BLaER1 (cell line): Measurements from ENCODE around the gene ZSCAN10.

Experiments
- H3K27ac ChIP-seq: shearing (Covaris generic); formaldehyde crosslinking; 2 replicates; pipeline ENCODE4 v1.8.1; 2022
- H3K27me3 ChIP-seq: shearing (Covaris generic); formaldehyde crosslinking; 2 replicates; pipeline ENCODE4 v1.8.1; 2022
- H3K36me3 ChIP-seq: shearing (Covaris generic); formaldehyde crosslinking; 2 replicates; pipeline ENCODE4 v1.8.1; 2022
- H3K4me1 ChIP-seq: shearing (Covaris generic); formaldehyde crosslinking; 2 replicates; pipeline ENCODE4 v1.8.1; 2022
- H3K4me2 ChIP-seq: shearing (Covaris generic); formaldehyde crosslinking; 2 replicates; pipeline ENCODE4 v1.8.1; 2022
- H3K4me3 ChIP-seq: shearing (Covaris generic); formaldehyde crosslinking; 2 replicates; pipeline ENCODE4 v1.8.1; 2022
- H3K9ac ChIP-seq: shearing (Covaris generic); formaldehyde crosslinking; 2 replicates; pipeline ENCODE4 v1.8.1; 2022
- H3K9me3 ChIP-seq: shearing (Covaris generic); formaldehyde crosslinking; 2 replicates; pipeline ENCODE4 v1.8.1; 2022
- H4K20me1 ChIP-seq: shearing (Covaris generic); formaldehyde crosslinking; 2 replicates; pipeline ENCODE4 v1.8.1; 2022
- Cebpa-rat ChIP-seq: shearing (Covaris generic); IDR thresholded peaks from 2 replicates; pipeline ENCODE4 v1.8.1; 2022

Gene ZSCAN10

GRCh38 chr16:3112881-3113574, 13.9 kb upstream of the ZSCAN10 start:
- no peak overlapping the region for H3K27ac ChIP-seq
- no peak for TF ChIP-seq Cebpa-rat
- no peaks in the 10 kb centered on the region for H3K36me3 ChIP-seq
- H3K4me3 ChIP-seq, result no peak overlapping the region
- no peaks in the 10 kb centered on the region for H3K4me1 ChIP-seq
- H3K27me3 ChIP-seq, result peaks cover 52% of the 10 kb centered on the region
- no peaks in the 10 kb centered on the region for H4K20me1 ChIP-seq
- H3K9me3 ChIP-seq, result no peaks in the 10 kb centered on the region
- no peak overlapping the region for H3K4me2 ChIP-seq
- H3K9ac ChIP-seq, result no peak overlapping the region

DNA sequence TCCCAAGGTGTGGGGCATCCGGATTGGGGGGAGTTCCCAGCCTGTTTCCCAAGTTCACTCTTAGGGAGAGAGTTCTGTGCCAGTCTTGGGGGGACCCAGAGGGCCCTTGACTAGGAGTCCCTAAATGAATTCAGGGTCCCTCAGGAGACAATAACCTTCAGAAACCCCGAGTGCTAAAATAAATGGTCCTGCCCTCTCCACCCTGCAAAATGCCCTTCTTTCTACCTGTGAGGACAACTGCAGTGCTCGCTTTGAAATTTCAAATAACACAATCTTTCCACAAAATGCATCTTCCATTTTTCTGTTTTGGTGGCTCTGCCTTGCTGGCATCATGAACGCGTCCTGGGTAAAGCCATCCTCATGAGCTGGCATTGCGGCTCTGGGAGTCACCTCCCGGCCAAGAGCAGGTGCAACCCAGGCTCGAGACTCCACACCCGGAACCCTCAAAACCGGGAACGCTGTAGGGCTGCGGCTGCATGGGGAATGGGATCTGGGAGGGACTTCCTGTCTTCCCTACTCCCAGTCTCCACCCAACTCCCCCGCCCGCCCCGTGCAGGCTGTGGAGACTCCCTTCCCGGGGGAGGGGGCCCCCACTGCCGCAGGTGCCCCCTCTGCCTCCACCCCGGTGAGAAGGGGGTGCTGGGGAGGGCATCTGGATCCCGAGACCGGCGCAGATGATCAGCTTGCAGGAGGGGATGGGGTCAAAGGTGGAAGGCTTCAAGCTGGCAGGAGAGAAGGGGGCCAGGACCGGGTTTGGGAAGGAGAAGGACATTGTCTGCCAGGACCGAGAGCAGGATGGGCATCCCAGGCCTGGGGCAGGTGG, 13.2 kb upstream of the ZSCAN10 start, which contains the start of gene ZNF205:
ZNF205 (plus strand) TSS at position 529 of the 823 bp plus-strand sequence. CDS start 845 bp downstream, outside the sequence.
- H3K36me3 ChIP-seq, result no peaks in the 10 kb centered on the region
- TF ChIP-seq Cebpa-rat, result no peak
- H3K4me2 ChIP-seq, result no peak within 1 kb of the TSS
- H3K9me3 ChIP-seq, result no peaks in the 10 kb centered on the region
- H4K20me1 ChIP-seq, result no peaks in the 10 kb centered on the region
- H3K4me1 ChIP-seq, result peaks cover 3% of the 10 kb centered on the region
- no peak within 1 kb of the TSS for H3K4me3 ChIP-seq
- no peak within 1 kb of the TSS for H3K9ac ChIP-seq
- peaks cover 52% of the 10 kb centered on the region for H3K27me3 ChIP-seq
- no peak within 1 kb of the TSS for H3K27ac ChIP-seq

DNA sequence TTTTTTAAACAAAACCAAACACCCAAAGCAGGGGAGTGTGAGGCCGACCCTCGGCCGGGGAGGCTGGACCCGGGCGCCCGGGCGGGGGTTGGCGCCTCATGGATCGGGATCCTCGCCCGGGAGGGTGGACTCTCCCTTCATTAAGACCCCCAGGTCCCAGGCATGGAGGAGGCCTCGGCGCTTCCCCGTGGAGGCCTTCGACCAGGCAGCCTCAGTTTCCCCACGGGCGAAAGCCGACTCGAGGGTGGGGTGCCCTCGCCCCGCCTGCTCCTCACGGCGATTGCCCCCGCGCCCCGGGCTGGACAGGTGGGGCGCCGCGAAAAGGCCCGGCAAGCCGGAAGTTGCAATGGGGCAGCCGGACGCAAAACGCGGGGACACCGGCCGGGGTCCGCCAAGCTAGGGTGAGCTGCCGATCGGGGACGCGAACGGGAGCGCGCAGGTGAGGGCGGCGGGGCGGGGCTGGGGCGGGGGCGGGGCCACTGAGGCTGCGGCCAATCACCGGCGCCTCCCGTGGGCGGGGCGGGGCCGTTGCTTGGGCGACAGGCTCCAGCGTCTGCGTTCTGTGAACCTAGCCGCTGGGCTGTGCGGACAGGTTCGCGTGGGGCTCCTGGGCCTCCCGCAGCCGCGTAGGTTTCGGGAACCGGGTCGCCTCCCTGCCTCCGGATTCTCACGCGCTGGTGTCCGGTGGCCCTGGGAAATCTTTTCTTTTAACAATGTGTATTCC, 7.3 kb upstream of the ZSCAN10 start:
- Histone ChIP-seq H3K9ac (peak overlapping the region; percentile 83), H4K20me1 (no peaks in the 10 kb centered on the region), H3K4me3 (peak overlapping the region; percentile 74), H3K4me2 (peak overlapping the region; percentile 96), H3K27ac (peak overlapping the region; percentile 88), H3K4me1 (peaks cover 52% of the 10 kb centered on the region), H3K9me3 (no peaks in the 10 kb centered on the region), H3K36me3 (no peaks in the 10 kb centered on the region), H3K27me3 (peaks cover 8% of the 10 kb centered on the region)
- TF ChIP-seq Cebpa-rat, result no peak

- Histone ChIP-seq H3K27ac (peak overlapping the region; percentile 82), H3K9me3 (no peaks in the 10 kb centered on the region), H3K9ac (peak overlapping the region; percentile 73), H3K4me1 (peaks cover 85% of the 10 kb centered on the region), H3K4me2 (peak overlapping the region; percentile 84), H4K20me1 (no peaks in the 10 kb centered on the region), H3K36me3 (no peaks in the 10 kb centered on the region), H3K4me3 (peak overlapping the region; percentile 55), H3K27me3 (no peaks in the 10 kb centered on the region)
- no peak for TF ChIP-seq Cebpa-rat
Measured at GRCh38 chr16:3101841-3102470, 2.9 kb upstream of the ZSCAN10 start.

DNA sequence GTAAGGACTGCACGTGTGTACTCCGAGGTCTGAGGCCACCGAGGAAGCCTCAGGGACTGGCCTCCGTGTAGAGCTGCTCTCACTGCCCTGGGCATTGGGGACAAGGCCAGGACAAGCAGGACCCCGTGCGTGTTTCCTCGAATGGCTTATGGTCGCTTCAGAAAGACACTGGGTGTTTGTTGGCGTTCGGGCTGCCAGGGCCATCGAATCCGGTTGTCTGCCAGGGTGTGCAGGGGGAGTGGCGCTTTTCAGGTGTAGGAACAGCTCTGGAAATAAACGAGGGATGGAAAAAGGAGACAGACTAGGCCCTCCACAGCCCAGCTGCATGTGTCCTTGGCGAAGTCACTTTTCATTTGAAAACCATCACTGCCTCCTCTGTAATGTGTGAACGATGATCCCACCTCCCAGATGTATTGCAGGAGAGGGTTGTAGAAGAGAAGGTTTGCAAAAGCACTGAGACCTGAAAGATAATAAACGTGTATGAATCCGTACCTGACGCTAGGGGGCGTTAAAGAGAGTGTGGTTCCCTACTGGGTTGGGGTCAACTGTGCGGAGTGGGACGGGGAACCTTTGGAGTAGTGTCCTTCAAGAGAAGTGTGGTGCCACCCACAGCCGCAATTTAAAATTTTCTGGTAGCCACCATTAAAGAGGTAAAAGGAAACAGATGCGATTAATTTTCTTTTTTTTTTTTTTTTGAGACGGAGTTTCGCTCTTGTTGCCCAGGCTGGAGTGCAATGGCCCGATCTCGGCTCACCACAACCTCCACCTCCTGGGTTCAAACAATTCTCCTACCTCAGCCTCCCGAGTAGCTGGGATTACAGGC, 2.1 kb upstream of the ZSCAN10 start:
- H3K27me3 ChIP-seq, result no peaks in the 10 kb centered on the region
- TF ChIP-seq Cebpa-rat, result no peak
- peak overlapping the region; percentile 84 for H3K4me2 ChIP-seq
- H3K9me3 ChIP-seq, result no peaks in the 10 kb centered on the region
- H3K4me3 ChIP-seq, result peak overlapping the region; percentile 55
- peak overlapping the region; percentile 82 for H3K27ac ChIP-seq
- no peaks in the 10 kb centered on the region for H3K36me3 ChIP-seq
- peak overlapping the region; percentile 73 for H3K9ac ChIP-seq
- H4K20me1 ChIP-seq, result no peaks in the 10 kb centered on the region
- H3K4me1 ChIP-seq, result peaks cover 88% of the 10 kb centered on the region

DNA sequence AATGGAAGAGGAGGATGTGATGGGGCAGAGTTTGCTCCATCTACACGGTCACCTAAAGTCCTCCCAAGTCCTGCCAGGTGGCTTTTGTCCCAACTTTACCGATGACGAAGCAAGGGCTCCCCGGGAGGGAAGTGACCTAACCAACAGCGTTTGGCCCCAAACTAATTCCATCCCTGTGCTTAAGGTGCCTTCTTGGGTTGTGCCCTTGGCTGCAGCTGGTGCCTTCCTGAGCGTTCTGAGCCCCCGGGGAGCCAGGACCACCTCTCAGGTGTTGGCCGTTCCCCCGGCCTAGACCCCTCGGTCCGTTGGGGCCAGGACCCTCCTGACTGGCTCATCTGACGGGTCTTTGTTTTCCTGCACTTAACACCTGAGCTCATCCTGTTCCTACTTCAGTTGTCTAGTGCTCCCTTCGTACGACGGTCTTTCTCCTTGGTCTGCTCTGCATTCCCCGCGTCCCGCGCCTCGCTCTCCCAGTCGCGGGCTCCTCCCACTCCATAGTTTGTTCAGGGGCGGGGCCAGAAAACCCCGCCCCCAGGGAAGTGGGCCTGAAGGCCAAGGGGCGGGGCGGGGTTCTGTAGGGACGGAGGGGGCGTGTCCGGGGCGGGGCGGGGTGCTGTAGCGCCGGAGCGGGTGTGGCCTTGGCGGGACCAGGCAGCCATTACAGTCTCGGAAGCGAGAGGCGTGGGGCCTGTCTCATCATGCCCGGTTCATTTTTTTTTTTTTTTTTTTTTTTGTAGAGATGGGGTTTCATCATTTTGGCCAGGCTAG, 822 bp upstream of the ZSCAN10 start:
- Histone ChIP-seq H3K9me3 (no peaks in the 10 kb centered on the region), H3K27ac (peak overlapping the region; percentile 82; the same call in 1 of the 2 replicates), H3K4me2 (peak overlapping the region; percentile 84), H3K27me3 (no peaks in the 10 kb centered on the region), H3K36me3 (no peaks in the 10 kb centered on the region), H3K4me3 (0 out of 2 replicates have a peak overlapping the region, but pooled peaks have one; percentile 20), H4K20me1 (no peaks in the 10 kb centered on the region), H3K9ac (no peak overlapping the region), H3K4me1 (peaks cover 88% of the 10 kb centered on the region)
- TF ChIP-seq Cebpa-rat, result no peak

DNA sequence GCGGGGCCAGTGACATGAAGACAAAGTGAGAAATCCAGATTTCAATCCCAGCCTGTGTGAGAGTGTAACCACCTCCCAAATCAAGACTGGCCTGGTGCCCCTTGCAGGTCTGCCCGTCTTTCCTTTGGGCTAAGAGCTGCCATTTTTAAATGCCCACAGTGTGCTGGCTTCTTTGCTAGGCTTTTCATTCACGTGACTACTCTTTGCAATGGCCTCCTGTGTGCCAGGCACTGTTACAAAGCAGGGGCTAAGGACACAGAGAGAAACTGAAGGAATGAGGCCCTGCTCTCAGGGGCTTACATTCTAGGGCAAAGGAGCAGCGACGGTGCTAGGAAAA, 269 bp upstream of the ZSCAN10 start:
- Histone ChIP-seq H3K36me3 (no peaks in the 10 kb centered on the region), H3K4me3 (no peak overlapping the region), H3K4me1 (peaks cover 90% of the 10 kb centered on the region), H3K9me3 (no peaks in the 10 kb centered on the region), H3K4me2 (peak overlapping the region; percentile 84), H3K27me3 (no peaks in the 10 kb centered on the region), H3K9ac (no peak overlapping the region), H4K20me1 (no peaks in the 10 kb centered on the region), H3K27ac (no peak overlapping the region)
- TF ChIP-seq Cebpa-rat, result no peak

DNA sequence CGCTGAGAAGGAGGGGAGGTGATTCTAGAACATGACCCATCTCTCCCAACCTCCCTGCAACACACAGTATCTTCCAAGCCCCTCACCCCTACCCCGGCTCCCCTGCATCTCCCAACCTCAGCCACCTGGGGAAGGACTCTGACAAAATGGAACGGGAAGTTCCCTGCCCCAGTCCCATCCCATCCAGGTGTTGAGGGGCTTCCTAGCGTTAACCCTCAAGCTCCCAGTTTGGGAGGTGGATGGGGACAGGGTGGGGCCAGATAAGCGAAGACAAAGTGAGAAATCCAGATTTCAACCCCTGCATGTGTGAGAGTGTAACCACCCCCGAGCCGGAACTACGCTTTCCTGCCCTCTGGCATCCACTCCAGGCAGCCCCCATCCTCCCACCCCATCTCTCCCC, 1.8 kb downstream of the ZSCAN10 start:
- no peak for TF ChIP-seq Cebpa-rat
- H3K9me3 ChIP-seq, result no peaks in the 10 kb centered on the region
- H3K4me3 ChIP-seq, result no peak overlapping the region
- H3K4me1 ChIP-seq, result peaks cover 92% of the 10 kb centered on the region
- peak overlapping the region; percentile 50 for H3K4me2 ChIP-seq
- H3K36me3 ChIP-seq, result no peaks in the 10 kb centered on the region
- H3K9ac ChIP-seq, result no peak overlapping the region
- H3K27ac ChIP-seq, result no peak overlapping the region
- no peaks in the 10 kb centered on the region for H3K27me3 ChIP-seq
- H4K20me1 ChIP-seq, result no peaks in the 10 kb centered on the region
